ENCODE results near the gene HBA2.
"Not testable (repeated sequence)": the region's sequence is repeated elsewhere in the genome, so short reads cannot be mapped to it uniquely, and the experiment has no call there.

The HBA2 gene

DNA sequence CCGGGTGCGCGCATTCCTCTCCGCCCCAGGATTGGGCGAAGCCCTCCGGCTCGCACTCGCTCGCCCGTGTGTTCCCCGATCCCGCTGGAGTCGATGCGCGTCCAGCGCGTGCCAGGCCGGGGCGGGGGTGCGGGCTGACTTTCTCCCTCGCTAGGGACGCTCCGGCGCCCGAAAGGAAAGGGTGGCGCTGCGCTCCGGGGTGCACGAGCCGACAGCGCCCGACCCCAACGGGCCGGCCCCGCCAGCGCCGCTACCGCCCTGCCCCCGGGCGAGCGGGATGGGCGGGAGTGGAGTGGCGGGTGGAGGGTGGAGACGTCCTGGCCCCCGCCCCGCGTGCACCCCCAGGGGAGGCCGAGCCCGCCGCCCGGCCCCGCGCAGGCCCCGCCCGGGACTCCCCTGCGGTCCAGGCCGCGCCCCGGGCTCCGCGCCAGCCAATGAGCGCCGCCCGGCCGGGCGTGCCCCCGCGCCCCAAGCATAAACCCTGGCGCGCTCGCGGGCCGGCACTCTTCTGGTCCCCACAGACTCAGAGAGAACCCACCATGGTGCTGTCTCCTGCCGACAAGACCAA, at the start of gene HBA2:
Gene HBA2, plus strand, starts transcription at position 503 of the 568 bp plus-strand sequence. Its CDS starts 37 bp downstream, at position 540.
- not testable (repeated sequence) for DNase-seq

DNA sequence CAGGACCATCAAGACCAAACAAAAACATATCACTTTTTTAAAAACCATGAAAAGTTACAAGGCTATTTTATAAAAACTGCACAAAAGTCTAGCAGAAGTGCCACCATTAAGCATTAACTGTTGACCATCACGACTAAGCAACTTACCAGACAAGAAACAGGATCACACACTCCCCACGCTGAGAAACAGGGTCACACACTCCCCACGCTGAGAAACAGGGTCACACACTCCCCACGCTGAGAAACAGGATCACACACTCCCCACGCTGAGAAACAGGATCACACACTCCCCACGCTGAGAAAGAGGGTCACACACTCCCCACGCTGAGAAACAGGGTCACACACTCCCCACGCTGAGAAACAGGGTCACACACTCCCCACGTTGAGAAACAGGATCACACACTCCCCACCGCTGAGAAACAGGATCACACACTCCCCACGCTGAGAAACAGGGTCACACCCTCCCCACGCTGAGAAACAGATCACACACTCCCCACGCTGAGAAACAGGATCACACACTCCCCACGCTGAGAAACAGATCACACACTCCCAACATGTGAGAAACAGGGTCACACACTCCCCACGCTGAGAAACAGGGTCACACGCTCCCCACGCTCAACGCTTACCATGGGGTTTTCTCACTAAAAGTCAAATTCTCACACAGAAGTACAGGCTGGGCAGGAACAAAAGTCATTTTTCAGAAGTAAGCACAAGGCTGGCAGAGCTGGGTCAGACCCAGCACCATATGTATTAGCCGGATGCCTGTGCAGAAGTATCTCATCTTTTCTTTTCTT, 48.9 kb upstream of the HBA2 start:
- DNase-seq, result not testable (repeated sequence)

DNA sequence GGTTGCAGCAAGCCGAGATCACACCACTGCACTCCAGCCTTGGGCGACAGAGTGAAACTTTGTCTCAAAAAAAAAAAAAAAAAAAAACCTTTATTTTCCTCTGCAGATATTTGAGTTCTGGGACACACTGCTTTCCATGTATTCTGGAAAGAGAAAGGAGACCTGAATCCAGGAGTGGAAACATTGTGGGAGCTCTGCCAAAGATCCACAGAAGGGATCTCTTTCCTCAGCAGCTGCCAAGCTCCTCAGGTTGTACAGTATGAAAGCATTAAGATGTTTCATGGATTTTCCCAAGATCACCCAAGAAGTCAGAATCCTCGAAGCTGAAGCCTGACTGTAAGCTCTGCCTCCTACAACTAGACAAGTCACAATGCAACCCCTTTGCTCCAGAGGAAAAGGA, 47.7 kb upstream of the HBA2 start:
- DNase-seq, result no peak

DNA sequence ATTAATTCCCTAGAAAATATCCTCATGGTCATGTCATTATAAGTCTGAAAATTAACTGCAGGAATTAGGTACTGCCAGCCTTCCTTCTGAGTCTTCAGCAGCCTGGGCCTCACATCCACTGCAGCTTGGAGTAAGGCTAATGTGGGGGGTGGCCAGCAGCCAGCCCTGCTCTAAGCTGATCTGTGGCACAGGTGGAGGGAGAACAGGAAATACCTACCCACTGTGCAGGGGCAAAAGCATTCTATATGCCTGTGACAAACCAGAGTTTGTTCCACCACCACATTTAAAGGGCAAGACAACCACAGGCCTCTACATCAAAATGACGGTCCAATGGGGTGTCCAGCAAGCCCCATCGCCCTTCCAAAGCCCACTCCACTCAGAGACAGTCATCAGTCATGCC, 43.6 kb upstream of the HBA2 start:
- no peak for DNase-seq

DNA sequence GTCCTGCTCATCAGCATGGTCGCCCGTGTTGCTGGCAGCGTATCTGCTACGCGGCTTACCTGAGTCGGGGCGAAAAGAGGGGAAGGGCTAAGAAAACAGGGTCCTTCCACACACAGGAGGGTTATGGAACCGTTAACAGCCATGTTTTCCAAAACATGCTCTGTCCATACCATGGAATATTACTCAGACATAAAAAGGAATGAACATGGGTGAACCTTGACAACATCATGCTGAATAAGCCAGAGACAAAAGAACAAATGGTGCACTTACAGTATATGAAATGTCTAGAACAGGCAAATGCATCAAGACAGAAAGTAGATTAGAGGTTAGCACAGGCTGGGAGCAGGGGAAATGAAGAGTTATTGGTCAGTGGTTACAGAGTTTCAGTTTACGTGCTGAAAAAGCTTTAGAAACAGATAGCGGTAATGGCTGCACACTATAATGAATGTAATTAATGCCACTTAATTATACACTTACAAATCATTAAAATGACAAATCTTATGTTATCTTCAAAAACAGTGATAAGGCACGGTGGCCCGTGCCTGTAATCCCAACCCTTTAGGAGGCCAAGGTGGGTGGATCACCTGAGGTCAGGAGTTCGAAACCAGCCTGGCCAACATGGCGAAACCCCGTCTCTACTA, 42.0 kb upstream of the HBA2 start:
- DNase-seq, result no peak

DNA sequence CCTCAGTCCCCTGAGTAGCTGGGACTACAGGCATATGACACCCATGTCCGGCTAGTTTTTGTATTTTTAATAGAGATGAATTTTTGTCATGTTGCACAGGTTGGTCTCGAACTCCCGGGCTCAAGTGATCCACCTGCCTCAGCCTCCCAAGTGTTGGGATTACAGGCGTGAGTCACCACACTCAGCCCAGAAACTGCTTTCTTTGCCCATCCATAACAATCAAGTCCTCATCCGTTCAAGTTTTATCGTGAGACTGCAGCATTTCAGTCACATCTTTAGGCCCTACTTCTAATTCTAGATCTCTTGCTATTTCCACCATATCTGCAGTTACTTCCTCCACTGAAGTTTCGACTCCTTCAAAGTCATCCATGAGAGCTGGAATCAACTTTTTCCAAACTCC, 40.6 kb upstream of the HBA2 start:
- no peak for DNase-seq

DNA sequence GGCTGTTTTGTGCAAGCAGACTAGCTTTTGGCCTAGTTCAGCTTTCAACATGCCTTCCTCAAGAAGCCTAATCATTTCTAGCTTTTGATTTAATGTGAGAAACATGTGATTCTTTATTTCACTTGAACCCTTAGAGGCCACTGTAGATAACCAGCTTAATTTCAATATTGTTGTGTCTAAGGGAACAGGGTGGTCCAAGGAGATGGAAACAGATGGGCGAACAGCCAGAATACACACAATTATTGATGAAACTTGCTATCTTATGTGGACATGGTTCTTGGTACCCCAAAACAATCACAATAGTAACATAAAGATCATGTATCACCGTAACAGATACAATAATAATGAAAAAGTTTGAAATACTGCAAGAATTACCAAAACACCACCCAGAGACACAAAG, 39.0 kb upstream of the HBA2 start:
- DNase-seq, result no peak

DNA sequence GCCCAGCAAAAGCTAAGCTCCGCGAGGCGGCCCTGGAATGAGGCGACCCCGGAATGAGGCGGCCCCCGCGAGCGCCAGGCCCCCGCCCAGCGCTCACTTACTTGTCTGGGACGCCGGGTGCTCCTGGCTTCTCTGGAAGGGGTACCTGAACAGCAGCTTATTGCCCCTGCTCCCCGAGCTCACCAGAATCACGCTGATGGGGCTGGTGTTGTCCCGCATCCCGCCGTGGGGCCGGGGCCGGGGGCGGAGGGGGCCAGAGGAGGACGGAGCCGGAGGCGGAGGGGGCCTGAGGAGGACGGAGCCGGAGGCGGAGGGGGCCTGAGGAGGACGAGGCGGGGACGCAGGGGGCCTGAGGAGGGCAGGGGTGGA, 34.6 kb upstream of the HBA2 start:
- peak; percentile 35 for DNase-seq

DNA sequence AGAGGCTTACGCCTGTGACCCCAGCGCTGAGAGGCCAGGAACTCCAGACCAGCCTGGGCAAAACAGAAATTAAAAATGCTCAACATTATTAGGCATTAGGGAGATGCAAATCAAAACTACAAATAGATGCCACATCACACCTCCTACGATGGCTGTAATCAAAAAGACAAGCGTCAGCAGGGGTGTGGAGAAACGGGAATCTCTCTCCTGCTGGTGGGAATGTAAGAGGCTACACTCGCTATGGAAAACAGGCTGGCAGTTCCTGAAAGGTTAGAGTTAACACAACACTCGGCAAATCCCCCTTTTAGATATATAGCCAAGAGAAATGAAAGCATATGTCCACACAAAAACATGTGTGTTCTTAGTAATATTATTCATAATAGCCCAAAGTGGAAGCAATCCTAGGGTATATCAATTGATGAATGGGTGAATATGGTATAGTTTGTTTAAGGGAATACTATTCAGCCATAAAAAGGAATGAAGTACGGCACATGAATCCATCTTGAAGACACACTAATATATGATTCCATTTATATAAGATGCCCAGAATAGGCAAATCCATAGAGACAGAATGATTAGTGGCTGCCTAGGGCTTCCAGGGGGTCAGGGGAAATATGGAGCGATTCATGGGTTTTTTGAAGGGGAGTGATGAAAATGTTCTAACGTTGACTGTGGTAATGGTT, 32.4 kb upstream of the HBA2 start:
- DNase-seq, result no peak

DNA sequence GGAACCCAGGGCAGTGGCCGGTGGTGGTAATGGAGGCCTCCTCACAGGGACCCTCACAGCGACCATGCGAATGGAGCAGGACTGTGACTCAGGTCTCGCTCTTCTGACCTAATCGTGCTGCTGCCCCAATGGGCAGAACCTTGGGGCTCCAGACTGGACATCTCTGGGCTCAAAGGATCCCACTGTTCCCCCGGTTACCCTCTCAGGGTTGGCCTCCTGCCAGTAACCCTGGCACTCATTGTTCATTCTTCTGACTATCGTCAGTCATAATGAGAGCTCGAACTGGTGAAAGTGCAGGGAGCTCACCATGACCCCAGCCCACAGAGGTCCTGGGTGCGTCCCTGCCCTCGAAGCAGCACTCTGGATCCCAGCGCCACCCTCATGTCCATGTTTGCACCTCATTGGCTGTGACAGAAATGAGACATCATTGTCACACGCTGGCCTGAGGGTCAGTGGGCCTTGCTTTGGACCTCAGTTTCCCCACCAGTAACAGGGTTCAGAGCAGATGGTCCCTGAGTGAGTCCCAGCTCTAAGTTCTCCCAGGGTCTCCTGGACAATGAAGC, 30.2 kb upstream of the HBA2 start:
- DNase-seq, result no peak

DNA sequence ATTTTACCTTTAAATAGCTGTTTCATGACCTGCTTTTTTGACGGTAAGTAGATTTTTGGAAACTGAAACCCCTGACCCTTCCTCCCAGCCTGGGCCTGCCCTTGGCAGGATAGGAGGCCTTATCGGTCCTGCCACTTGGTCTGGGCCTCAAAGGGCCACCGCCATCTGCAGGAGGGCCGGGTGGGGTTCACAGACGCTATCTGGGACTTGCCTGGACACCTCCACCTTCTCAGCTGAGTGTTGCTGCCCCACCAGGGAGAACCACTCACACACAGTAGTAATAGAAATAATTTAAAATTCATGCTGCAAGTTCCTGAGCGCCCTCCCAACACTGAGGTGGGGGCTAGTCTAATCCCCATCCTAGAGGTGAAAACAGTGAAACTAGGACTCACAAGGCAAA, 29.6 kb upstream of the HBA2 start:
- DNase-seq, result no peak

DNA sequence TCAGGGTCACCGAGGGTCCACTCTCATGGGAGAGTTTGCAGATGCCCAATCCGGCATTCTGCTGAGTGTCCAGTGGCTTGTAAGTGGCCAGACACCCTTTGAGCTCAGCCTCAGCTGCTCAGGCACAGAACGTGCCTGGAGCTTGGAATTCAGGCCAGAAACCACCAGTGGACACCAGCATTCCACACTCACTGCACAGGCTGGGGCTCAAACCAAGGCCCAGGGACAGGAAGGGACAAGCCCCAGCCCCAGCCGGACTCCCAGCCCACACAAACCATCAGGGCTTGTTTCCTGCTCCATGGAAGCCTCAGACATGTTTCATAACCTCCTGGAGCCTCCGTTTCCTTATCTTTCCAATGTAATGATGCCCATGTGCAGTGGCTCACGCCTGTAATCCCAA, 29.2 kb upstream of the HBA2 start:
- DNase-seq, result no peak

DNA sequence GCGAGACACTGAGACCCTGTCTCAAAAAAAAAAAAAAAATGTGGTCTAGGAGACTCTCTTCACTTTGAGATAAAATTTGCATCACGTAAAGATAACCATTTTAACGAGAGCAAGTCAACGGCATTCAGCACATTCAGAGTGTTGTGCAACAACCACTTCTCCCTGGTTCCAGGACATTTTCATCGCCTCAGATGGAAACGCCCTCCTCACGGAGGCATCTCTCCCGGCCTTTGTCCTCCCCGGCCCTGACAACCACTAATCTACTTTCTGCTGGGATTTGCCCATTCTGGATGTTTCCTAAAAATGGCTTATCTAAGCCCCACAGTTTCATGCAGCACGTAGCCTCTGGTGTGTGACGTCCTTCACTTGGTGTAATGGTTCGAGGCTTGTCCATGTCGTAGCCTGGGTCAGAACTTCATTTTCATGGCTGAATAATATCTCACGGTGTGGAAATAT, 27.9 kb upstream of the HBA2 start:
- no peak for DNase-seq

DNA sequence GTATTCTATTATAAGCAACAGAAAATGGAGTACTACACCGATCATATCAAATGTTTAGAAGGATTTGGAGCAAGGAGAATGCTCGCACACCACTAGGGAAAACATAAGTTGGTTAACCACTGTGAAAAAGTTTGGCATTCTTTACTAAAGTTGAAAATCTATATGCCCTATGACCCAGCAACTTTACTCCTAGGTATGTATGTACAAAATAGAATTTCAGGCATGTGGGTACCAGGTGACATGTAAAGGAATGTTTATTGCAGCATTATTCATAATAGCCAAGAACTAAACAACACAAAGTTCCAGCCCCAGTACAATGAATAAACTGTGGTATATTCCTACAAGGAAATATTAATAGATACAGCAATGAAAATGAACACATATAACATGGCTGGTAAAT, 26.0 kb upstream of the HBA2 start:
- DNase-seq, result no peak

DNA sequence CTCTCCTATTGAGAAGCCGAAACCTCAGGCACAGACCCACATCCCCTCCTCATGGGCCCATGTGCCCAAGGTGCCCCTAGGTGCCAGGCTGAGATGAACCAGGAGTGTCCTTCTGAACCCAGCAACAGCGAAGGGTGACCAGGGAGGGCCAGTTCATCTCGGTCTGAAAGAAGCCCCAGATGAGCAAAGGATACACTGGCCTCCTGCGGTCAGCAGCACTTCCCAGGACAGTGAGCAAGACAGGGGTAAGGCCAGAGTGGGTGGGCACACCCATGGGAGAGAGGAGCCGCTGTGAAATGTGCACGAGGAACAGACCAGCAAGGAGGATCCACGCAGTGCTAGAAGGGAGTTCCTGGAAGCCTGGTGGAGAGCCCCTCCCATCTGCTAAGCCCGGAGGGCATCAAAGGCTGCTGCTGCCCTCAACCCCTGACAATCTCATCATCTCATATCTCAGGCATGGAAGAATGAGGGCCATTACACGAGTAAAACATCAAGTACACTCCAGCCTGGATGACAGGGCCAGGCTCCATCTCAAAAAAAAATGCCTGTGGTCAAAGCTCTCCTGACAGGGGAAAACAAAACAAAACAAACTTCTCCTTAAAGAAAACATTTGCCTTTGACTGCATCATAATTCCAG, 23.5 kb upstream of the HBA2 start:
- DNase-seq, result no peak

DNA sequence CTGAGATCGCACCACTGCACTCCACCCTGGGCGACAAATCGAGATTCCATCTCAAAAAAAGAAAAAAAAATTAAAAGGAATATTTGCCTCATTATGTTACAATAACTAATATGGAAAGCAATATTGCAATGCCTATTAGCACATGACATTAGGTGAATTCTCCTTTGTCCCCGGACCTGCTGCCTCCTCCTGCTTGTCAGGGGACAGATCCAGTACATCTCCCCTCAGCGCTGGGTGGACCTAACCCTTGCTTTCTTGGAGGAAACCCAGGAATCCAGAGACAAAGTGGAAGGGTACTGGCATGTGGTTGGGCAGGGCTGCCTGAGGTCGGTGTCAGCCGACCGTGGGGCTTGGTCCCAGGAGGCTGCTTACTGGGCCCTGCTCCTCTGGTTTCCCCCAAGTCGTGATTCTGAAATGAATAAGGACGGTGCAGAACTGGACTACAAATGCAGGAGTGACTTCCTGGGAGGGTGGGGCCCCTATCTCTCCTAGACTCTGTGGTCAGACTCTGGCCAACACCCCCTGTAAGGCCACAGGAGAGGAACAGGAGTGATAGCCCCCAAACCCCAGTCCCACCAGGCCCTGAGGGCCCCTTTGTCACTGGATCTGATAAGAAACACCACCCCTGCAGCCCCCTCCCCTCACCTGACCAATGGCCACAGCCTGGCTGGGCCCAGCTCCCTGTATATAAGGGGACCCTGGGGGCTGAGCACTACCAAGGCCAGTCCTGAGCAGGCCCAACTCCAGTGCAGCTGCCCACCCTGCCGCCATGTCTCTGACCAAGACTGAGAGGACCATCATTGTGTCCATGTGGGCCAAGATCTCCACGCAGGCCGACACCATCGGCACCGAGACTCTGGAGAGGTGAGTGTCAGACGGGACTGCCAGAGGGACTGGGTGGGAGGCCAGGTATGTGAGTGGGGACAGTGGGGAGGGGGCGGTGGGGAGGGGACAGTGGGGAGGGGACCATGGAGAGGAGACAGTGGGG, 20.2 kb upstream of the HBA2 start, which contains the start of gene HBZ:
Gene HBZ, plus strand, starts transcription at position 504 of the 988 bp plus-strand sequence. Its CDS starts 266 bp downstream, at position 770.
- DNase-seq, result no peak

DNA sequence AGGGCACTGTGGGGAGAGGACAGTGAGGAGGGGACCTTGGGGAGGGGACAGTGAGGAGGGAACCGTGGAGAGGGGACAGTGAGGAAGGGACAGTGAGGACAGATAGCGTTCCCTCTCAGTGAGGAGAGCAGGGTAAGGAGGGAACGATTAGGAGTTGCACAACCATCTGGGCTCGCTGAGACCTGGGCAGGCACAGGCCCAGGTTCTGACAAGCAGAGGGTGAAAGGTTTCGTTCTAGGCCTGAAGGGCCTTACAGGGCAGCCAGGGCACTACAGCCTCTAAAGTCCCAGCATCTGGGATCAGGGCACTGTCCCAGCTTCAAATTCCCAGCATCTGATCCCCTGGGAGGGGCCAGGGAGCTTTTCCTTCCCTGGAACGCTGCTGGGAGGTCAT, 19.6 kb upstream of the HBA2 start:
- not testable (repeated sequence) for DNase-seq

DNA sequence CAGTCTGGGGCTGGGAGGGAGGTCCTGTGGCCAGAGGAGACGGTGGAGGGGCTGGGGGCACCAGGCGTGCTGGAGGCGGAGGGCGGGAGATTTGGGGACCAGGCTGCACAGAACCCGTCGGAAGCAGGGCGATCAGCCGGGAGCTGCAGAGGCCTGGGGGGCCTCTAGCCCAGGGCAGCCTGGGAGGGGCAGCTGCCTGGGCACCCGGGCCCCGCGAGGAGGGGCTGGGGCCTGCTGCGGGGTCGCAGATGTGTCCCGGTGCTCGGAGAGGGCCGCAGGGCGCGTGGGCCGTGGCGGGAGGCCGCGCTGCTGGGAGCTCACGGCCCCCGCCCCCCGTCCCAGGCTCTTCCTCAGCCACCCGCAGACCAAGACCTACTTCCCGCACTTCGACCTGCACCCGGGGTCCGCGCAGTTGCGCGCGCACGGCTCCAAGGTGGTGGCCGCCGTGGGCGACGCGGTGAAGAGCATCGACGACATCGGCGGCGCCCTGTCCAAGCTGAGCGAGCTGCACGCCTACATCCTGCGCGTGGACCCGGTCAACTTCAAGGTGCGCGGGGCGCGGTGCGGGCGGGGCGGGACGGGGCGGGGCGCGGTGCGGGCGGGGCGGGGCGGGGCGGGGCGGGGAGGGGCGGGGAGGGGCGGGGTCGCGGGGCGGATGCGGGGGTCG, 19.0 kb upstream of the HBA2 start:
- DNase-seq, result not testable (repeated sequence)

DNA sequence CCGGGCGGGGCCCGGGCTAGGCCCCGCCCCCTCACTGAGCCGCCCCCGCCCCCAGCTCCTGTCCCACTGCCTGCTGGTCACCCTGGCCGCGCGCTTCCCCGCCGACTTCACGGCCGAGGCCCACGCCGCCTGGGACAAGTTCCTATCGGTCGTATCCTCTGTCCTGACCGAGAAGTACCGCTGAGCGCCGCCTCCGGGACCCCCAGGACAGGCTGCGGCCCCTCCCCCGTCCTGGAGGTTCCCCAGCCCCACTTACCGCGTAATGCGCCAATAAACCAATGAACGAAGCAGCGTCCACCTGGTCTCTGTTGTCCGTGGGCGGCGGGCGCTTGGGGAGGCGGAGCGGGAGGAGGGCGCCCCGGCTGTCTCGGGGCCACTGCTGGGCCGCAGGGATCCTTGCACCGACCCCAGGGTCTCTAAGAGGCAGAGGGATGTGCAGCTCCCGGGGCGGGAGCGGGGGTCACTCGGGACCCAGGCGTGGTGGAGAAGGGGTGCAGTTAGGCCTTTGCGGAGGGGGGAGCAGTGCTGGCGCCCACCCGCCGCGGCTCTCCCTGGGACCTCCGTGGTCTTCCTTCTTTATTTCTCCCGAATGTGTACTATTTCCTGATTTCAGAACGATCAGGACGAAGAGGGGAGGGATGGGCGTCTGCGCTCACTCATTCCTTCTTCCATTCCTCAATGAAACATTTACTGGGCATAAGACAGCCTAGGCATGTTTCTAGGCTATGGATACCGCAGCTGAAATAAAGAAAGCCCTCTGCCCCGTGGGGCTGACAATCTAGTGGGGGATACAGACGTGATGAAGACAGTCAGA, 18.3 kb upstream of the HBA2 start:
- DNase-seq, result no peak

DNA sequence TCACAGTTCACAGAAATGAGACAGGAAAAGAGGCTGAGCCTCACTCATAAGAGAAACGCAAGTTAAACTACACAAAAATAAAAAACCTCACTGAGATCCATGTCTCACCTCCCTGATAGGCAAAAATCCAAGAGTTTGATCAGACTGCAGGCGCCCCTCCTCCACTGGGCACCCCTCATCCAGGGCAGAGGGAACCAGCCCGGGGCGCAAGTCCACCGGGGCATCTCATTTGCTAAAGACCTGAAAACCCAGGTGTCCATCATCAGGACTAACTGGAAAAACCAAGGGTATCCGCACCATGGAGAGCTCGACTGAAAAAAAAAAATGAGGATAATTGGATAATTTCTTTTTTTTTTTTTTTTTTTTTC, 17.7 kb upstream of the HBA2 start:
- DNase-seq, result no peak
